ENCODE data around the gene PSTPIP1.

- TF ChIP-seq, protein P1, sequence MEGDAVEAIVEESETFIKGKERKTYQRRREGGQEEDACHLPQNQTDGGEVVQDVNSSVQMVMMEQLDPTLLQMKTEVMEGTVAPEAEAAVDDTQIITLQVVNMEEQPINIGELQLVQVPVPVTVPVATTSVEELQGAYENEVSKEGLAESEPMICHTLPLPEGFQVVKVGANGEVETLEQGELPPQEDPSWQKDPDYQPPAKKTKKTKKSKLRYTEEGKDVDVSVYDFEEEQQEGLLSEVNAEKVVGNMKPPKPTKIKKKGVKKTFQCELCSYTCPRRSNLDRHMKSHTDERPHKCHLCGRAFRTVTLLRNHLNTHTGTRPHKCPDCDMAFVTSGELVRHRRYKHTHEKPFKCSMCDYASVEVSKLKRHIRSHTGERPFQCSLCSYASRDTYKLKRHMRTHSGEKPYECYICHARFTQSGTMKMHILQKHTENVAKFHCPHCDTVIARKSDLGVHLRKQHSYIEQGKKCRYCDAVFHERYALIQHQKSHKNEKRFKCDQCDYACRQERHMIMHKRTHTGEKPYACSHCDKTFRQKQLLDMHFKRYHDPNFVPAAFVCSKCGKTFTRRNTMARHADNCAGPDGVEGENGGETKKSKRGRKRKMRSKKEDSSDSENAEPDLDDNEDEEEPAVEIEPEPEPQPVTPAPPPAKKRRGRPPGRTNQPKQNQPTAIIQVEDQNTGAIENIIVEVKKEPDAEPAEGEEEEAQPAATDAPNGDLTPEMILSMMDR (IDR thresholded peaks at IDR 0.05 in 8 of 11, conservative IDR thresholded peaks at IDR 0.05 in 3 of 11) = no peak
- no peak for TF ChIP-seq POLR2AphosphoS5 (IDR thresholded peaks at IDR 0.05)
Measured at GRCh38 chr15:76999996-77000395, 5.1 kb downstream of the PSTPIP1 start.

Data from spleen (tissue), 7 donors.